Measurements from ENCODE around the gene PCNT.

The PCNT gene

DNA sequence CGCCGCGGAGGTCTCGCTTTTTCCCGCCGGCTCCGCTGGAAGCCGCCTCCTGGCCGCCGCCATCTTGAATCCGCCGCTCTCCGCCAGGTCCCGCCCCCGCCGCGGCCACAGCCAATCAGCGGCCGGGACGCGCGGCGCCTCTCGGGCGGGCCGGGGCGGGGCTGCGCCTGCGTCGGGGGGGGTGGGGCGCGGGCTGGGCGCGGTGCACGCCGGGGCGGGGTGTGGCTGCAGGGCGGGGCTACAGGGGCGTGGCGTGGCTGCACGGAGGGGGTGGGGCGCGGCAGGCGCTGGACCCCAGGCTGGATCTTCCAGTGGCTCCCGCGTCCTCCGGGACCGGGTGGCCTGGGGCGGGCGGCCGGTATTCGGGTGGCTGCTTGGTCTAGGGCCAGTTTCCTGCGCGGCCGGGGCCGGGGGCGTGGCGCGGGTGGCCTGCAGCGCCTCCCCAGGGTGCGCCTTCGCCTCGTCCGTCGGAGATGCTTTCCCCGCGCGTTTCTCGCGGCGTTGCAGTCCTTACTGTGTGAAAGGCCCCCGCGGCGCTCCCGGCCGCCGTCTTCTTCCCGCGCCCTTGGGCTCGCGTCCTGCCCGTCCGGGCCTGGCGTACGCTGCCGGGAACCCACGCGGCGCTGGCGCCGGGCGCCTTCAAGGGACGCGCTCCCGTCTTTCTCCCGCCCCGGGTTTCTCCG lies 575 bp downstream of the PCNT start:
- Histone ChIP-seq H3K9me3 (ENCODE audit: insufficient read depth, low read depth, low read length) (no peaks in the 10 kb centered on the region), H3K4me1 (ENCODE audit: insufficient read depth, low read length) (peaks cover 8% of the 10 kb centered on the region), H3K9ac (ENCODE audit: low read depth, low read length) (peak overlapping the region; percentile 98), H3K27me3 (ENCODE audit: insufficient read depth, low read length) (no peaks in the 10 kb centered on the region), H3K4me3 (ENCODE audit: low read length) (peak overlapping the region; percentile 85), H3K27ac (ENCODE audit: low read length) (peak overlapping the region; percentile 85), H3K36me3 (ENCODE audit: insufficient read depth, low read depth, low read length) (peaks cover 41% of the 10 kb centered on the region)

- H3K9me3 ChIP-seq (ENCODE audit: insufficient read depth, low read depth, low read length) = no peaks in the 10 kb centered on the region
- H3K9ac ChIP-seq (ENCODE audit: low read depth, low read length) = peak overlapping the region; percentile 87
- H3K36me3 ChIP-seq (ENCODE audit: insufficient read depth, low read depth, low read length) = peaks cover 48% of the 10 kb centered on the region
- peaks cover 8% of the 10 kb centered on the region for H3K4me1 ChIP-seq (ENCODE audit: insufficient read depth, low read length)
- peak overlapping the region; percentile 85 for H3K27ac ChIP-seq (ENCODE audit: low read length)
- H3K27me3 ChIP-seq (ENCODE audit: insufficient read depth, low read length) = no peaks in the 10 kb centered on the region
- peak overlapping the region; percentile 61 for H3K4me3 ChIP-seq (ENCODE audit: low read length)
Observed at GRCh38 chr21:46325073-46325912, 1.3 kb downstream of the PCNT start.

GRCh38 chr21:46326110-46326703 lies 2.3 kb downstream of the PCNT start:
- peaks cover 8% of the 10 kb centered on the region for H3K4me1 ChIP-seq (ENCODE audit: insufficient read depth, low read length)
- H3K36me3 ChIP-seq (ENCODE audit: insufficient read depth, low read depth, low read length) = peaks cover 51% of the 10 kb centered on the region
- no peak overlapping the region for H3K27ac ChIP-seq (ENCODE audit: low read length)
- no peaks in the 10 kb centered on the region for H3K9me3 ChIP-seq (ENCODE audit: insufficient read depth, low read depth, low read length)
- H3K27me3 ChIP-seq (ENCODE audit: insufficient read depth, low read length) = no peaks in the 10 kb centered on the region
- peak overlapping the region; percentile 61; the same call in 1 of the 2 replicates for H3K4me3 ChIP-seq (ENCODE audit: low read length)
- H3K9ac ChIP-seq (ENCODE audit: low read depth, low read length) = no peak overlapping the region

- H3K9ac ChIP-seq (ENCODE audit: low read depth, low read length) = no peak overlapping the region
- H3K4me1 ChIP-seq (ENCODE audit: insufficient read depth, low read length) = no peaks in the 10 kb centered on the region
- no peaks in the 10 kb centered on the region for H3K9me3 ChIP-seq (ENCODE audit: insufficient read depth, low read depth, low read length)
- H3K36me3 ChIP-seq (ENCODE audit: insufficient read depth, low read depth, low read length) = peaks cover 53% of the 10 kb centered on the region
- no peak overlapping the region for H3K4me3 ChIP-seq (ENCODE audit: low read length)
- no peak overlapping the region for H3K27ac ChIP-seq (ENCODE audit: low read length)
- no peaks in the 10 kb centered on the region for H3K27me3 ChIP-seq (ENCODE audit: insufficient read depth, low read length)
Observed at GRCh38 chr21:46327711-46328110, 3.8 kb downstream of the PCNT start.

- Histone ChIP-seq H3K27me3 (ENCODE audit: insufficient read depth, low read length) (no peaks in the 10 kb centered on the region), H3K9ac (ENCODE audit: low read depth, low read length) (no peak overlapping the region), H3K4me1 (ENCODE audit: insufficient read depth, low read length) (no peaks in the 10 kb centered on the region), H3K36me3 (ENCODE audit: insufficient read depth, low read depth, low read length) (peaks cover 54% of the 10 kb centered on the region), H3K4me3 (ENCODE audit: low read length) (no peak overlapping the region), H3K27ac (ENCODE audit: low read length) (no peak overlapping the region), H3K9me3 (ENCODE audit: insufficient read depth, low read depth, low read length) (no peaks in the 10 kb centered on the region)
Observed at GRCh38 chr21:46328151-46328550, 4.2 kb downstream of the PCNT start.

DNA sequence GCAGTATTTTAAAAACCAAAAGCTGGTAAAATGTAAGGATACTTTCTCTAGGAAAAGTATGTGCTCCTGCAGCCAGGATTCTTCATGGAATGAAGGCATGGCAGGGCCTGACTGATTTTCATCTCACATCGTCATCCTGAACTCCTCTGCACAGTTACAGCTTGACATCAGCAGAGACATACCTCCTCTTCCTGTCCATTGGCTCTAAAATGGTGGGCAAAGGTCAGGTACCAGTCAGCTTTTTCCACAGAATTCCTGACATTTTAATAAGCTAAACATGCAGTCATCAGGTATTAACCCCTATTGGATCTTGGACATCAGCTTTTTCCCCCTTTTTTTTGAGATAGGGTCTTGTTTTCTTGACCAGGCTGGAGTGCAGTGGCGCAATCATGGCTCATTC lies 5.8 kb downstream of the PCNT start:
- Histone ChIP-seq H3K9me3 (ENCODE audit: insufficient read depth, low read depth, low read length) (no peaks in the 10 kb centered on the region), H3K36me3 (ENCODE audit: insufficient read depth, low read depth, low read length) (peaks cover 61% of the 10 kb centered on the region), H3K4me3 (ENCODE audit: low read length) (no peak overlapping the region), H3K27ac (ENCODE audit: low read length) (no peak overlapping the region), H3K9ac (ENCODE audit: low read depth, low read length) (no peak overlapping the region), H3K27me3 (ENCODE audit: insufficient read depth, low read length) (no peaks in the 10 kb centered on the region), H3K4me1 (ENCODE audit: insufficient read depth, low read length) (no peaks in the 10 kb centered on the region)

DNA sequence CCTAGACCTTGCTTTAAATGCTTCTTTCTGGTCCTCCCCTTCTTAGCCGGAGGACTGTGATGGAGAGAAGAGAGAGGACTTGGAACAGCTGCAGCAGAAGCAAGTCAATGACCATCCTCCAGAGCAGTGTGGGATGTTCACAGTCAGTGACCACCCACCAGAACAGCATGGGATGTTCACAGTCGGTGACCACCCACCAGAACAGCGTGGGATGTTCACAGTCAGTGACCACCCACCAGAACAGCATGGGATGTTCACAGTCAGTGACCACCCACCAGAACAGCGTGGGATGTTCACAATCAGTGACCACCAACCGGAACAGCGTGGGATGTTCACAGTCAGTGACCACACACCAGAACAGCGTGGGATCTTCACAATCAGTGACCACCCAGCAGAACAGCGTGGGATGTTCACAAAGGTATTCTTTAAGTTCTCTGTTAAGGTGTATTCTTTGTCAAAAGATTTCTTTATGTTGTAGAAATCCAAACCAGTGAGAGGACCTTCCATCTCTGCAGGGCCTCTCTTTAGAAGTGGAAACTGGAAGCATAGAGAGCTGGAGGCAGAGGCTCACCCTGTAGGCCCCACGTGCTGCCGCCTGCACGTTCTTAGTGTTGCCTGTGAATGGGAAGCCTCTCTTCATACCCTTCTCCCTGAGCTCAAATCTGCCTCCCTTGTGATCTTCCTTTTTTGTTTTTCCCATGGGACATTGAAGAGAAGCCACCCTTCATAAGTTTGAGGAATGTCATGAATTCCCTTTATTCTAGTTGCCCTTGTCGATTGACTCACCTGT lies 10.6 kb downstream of the PCNT start:
- Histone ChIP-seq H3K9me3 (ENCODE audit: insufficient read depth, low read depth, low read length) (no peaks in the 10 kb centered on the region), H3K27me3 (ENCODE audit: insufficient read depth, low read length) (no peaks in the 10 kb centered on the region), H3K4me1 (ENCODE audit: insufficient read depth, low read length) (no peaks in the 10 kb centered on the region), H3K4me3 (ENCODE audit: low read length) (no peak overlapping the region), H3K36me3 (ENCODE audit: insufficient read depth, low read depth, low read length) (peaks cover 80% of the 10 kb centered on the region), H3K9ac (ENCODE audit: low read depth, low read length) (no peak overlapping the region), H3K27ac (ENCODE audit: low read length) (no peak overlapping the region)

DNA sequence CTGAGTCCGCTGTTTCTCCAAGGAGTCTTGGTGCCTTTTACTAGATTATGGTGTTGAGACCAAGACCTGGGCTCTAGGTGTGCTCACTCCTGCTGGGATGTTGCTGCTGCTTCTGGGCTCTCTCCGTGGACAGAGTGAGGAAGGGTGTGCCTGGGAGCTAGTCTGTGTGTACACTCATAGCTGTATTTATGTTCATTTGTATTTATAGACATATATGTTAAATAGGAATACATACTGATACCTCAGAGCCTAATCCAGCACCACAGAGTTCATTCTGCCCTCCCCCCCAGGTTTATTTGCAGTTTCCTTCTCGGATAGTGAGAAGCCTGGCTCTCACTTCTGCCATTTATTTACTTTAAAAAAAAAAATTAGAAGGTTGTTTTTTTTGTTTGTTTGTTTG lies 12.6 kb downstream of the PCNT start:
- Histone ChIP-seq H3K36me3 (ENCODE audit: insufficient read depth, low read depth, low read length) (peaks cover 69% of the 10 kb centered on the region), H3K9me3 (ENCODE audit: insufficient read depth, low read depth, low read length) (no peaks in the 10 kb centered on the region), H3K27me3 (ENCODE audit: insufficient read depth, low read length) (no peaks in the 10 kb centered on the region), H3K9ac (ENCODE audit: low read depth, low read length) (no peak overlapping the region), H3K27ac (ENCODE audit: low read length) (no peak overlapping the region), H3K4me1 (ENCODE audit: insufficient read depth, low read length) (no peaks in the 10 kb centered on the region), H3K4me3 (ENCODE audit: low read length) (no peak overlapping the region)

- Histone ChIP-seq H3K27me3 (ENCODE audit: insufficient read depth, low read length) (no peaks in the 10 kb centered on the region), H3K9ac (ENCODE audit: low read depth, low read length) (no peak overlapping the region), H3K9me3 (ENCODE audit: insufficient read depth, low read depth, low read length) (no peaks in the 10 kb centered on the region), H3K36me3 (ENCODE audit: insufficient read depth, low read depth, low read length) (peaks cover 49% of the 10 kb centered on the region), H3K27ac (ENCODE audit: low read length) (no peak overlapping the region), H3K4me3 (ENCODE audit: low read length) (no peak overlapping the region), H3K4me1 (ENCODE audit: insufficient read depth, low read length) (no peaks in the 10 kb centered on the region)
Observed at GRCh38 chr21:46340998-46341397, 17.0 kb downstream of the PCNT start.

DNA sequence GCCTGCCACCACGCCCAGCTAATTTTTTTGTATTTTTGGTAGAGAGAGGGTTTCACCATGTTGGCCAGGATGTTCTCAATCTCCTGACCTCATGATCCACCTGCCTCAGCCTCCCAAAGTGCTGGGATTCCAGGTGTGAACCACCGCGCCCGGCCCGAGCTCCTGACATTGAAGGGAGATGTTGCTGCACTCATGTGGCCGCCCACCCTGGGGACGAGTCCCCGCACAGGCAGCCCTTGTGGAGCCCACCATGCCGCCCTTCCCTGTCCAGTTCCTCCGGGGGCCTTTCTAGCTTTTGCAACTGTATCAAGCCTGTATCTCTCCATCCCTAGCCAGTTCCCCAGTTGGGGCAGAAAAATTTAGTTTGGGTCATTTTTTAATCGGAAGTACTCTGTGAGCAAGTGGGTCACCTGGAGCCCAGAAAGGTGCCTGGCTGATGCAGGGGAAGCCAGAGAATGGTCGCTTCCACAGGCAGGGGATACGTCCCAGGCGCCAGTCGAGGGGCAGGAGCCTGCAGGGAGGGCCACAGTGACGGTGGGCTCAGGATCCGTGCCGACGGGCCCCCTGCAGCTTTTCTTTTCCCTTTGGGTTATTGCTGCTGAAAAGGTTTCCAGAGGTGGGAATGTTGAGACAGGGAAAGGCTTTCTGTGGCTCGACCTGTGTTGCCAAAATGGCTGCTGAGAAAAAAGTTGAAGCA lies 20.4 kb downstream of the PCNT start:
- Histone ChIP-seq H3K27ac (ENCODE audit: low read length) (no peak overlapping the region), H3K4me3 (ENCODE audit: low read length) (no peak overlapping the region), H3K27me3 (ENCODE audit: insufficient read depth, low read length) (no peaks in the 10 kb centered on the region), H3K36me3 (ENCODE audit: insufficient read depth, low read depth, low read length) (peaks cover 52% of the 10 kb centered on the region), H3K4me1 (ENCODE audit: insufficient read depth, low read length) (no peaks in the 10 kb centered on the region), H3K9ac (ENCODE audit: low read depth, low read length) (no peak overlapping the region), H3K9me3 (ENCODE audit: insufficient read depth, low read depth, low read length) (no peaks in the 10 kb centered on the region)

DNA sequence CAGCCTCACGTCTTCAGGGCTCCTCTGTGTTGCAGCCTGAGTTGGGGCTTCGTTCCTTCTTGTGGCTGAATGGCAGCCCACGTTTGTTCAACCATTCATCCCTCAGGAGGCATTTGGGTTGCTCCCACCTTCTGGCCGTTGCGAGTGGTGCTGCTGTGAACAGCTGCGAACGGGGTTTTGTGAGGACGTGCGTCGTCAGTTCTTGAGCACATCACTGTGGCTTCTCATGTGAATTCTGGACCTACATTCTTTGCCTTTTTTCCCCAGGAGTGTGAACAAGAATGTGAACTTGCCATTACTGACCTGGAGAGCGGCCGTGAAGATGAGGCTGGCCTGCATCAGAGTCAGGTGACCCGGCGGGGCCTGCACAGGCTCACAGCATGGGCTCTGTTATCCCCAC lies 21.9 kb downstream of the PCNT start:
- Histone ChIP-seq H3K36me3 (ENCODE audit: insufficient read depth, low read depth, low read length) (peaks cover 56% of the 10 kb centered on the region), H3K9me3 (ENCODE audit: insufficient read depth, low read depth, low read length) (no peaks in the 10 kb centered on the region), H3K27me3 (ENCODE audit: insufficient read depth, low read length) (no peaks in the 10 kb centered on the region), H3K9ac (ENCODE audit: low read depth, low read length) (no peak overlapping the region), H3K27ac (ENCODE audit: low read length) (no peak overlapping the region), H3K4me1 (ENCODE audit: insufficient read depth, low read length) (no peaks in the 10 kb centered on the region), H3K4me3 (ENCODE audit: low read length) (no peak overlapping the region)

Measured in iPS-20b (cell line).